Adipose tissue (tissue), 3 donors: ENCODE results near the gene VSX1. TPM values are rescaled to one million over a fixed set of nuclear protein-coding genes. Genes with fewer than 3 reads are reported as not detected.

Source experiments
- H3K27ac ChIP-seq: one replicate; pipeline ENCODE4 v1.5.1; 2013; ENCODE audit warnings: low read depth, low read length
- WGBS, 3 donors: extraction: QIAGEN DNeasy Blood & Tissue Kit; methylation state at CpG; one replicate each; pipeline ENCODE4 v1.1.7; 2013; 5-methylcytosine and 5-hydroxymethylcytosine counted together
- polyA plus RNA-seq, 3 donors: library from polyadenylated mRNA; stranded (reverse); fragments of 200-250 nt; gene quantifications; one replicate each; pipeline ENCODE4 v1.2.3, GENCODE V29; 2013
- donor health status: healthy with polysubstance abuse.
- donor health status: Bipolar disorder and iron deficiency.
- donor health status: healthy.

Gene VSX1
- polyA plus RNA-seq, 3 donors, result 0.24 TPM; not detected in 2

GRCh38 chr20:25035921-25036320 is 46.0 kb downstream of the VSX1 start:
- no peak overlapping the region for H3K27ac ChIP-seq
- 34 to 42% (median 39%) methylated on average over 4 of the region's 4 CpGs for WGBS, 3 donors

- H3K27ac ChIP-seq, result no peak overlapping the region
- WGBS, 3 donors, result 12 to 78% (median 51%) methylated on average over 3 of the region's 3 CpGs
Observed at GRCh38 chr20:25033924-25034300, 48.0 kb downstream of the VSX1 start.

GRCh38 chr20:25033265-25033923 is 48.5 kb downstream of the VSX1 start:
- 26 to 62% (median 54%) methylated on average over 6 of the region's 6 CpGs for WGBS, 3 donors
- no peak overlapping the region for H3K27ac ChIP-seq

GRCh38 chr20:25032478-25033264 is 49.3 kb downstream of the VSX1 start:
- WGBS, 3 donors, result 31 to 65% (median 57%) methylated on average over 29 of the region's 29 CpGs
- H3K27ac ChIP-seq, result no peak overlapping the region

- H3K27ac ChIP-seq, result no peak overlapping the region
- WGBS, 3 donors, result 87 to 94% (median 92%) methylated on average over 16 of the region's 16 CpGs
Observed at GRCh38 chr20:25032065-25032477, 49.9 kb downstream of the VSX1 start.

GRCh38 chr20:25031241-25031640 is 50.7 kb downstream of the VSX1 start:
- no peak overlapping the region for H3K27ac ChIP-seq
- 74 to 90% (median 87%) methylated on average over 3 of the region's 3 CpGs for WGBS, 3 donors

- WGBS, 3 donors, result 94 to 96% (median 96%) methylated on average over 8 of the region's 8 CpGs
- no peak overlapping the region for H3K27ac ChIP-seq
Observed at GRCh38 chr20:25030649-25031207, 51.2 kb downstream of the VSX1 start.

GRCh38 chr20:25030007-25030648 is 51.8 kb downstream of the VSX1 start:
- 91 to 96% (median 96%) methylated on average over 5 of the region's 5 CpGs for WGBS, 3 donors
- no peak overlapping the region for H3K27ac ChIP-seq

GRCh38 chr20:25025986-25026605 is 55.8 kb downstream of the VSX1 start:
- WGBS, 3 donors, result 85 to 91% (median 89%) methylated on average over 4 of the region's 4 CpGs
- no peak overlapping the region for H3K27ac ChIP-seq

Other genes with a start within 250 kb of the VSX1 start
- gene CST7, start 132.9 kb downstream of the VSX1 start, polyA plus RNA-seq, result 10 to 100 TPM in 2 of 3 donors, 1 to 10 TPM in 1; 1.2 to 35.0 (median 30.4) TPM
- gene APMAP, start 89.4 kb downstream of the VSX1 start, polyA plus RNA-seq, result 100 to 1,000 TPM in 1 of 3 donors, 10 to 100 TPM in 2; 52.2 to 341 (median 81.1) TPM
- gene ACSS1, start 24.0 kb downstream of the VSX1 start, polyA plus RNA-seq, result 10 to 100 TPM in 1 of 3 donors, 1 to 10 TPM in 2; 9.1 to 27.2 (median 9.3) TPM
- gene ENTPD6, start 113.6 kb upstream of the VSX1 start, polyA plus RNA-seq, result 10 to 100 TPM; 38.5 to 47.8 (median 42.4) TPM
- gene PYGB, start 165.9 kb upstream of the VSX1 start, polyA plus RNA-seq, result 10 to 100 TPM; 14.4 to 39.4 (median 39.1) TPM